K562 (cell line): Measurements from ENCODE around the gene RBM19. TPM values are rescaled to one million over a fixed set of nuclear protein-coding genes. Genes with fewer than 3 reads are reported as not detected.

Source experiments
- ARID2 ChIP-seq: fragments of 450-650 bp; IDR thresholded peaks from 2 replicates; pipeline ENCODE4 v1.6.1; 2017; ENCODE audit warnings: antibody characterized with exemption, mild to moderate bottlenecking
- BMI1 ChIP-seq: fragments of 150-350 bp; IDR thresholded peaks from 2 replicates; pipeline ENCODE4 v1.6.1; 2014; ENCODE audit warnings: low read length
- GATAD2A ChIP-seq: fragments of 450-650 bp; IDR thresholded peaks from 2 replicates; pipeline ENCODE4 v1.6.1; 2017
- RB1 ChIP-seq: fragments of 450-650 bp; IDR thresholded peaks from 2 replicates; pipeline ENCODE4 v1.6.1; 2017; ENCODE audit warnings: low read depth, mild to moderate bottlenecking
- SMC3 ChIP-seq: conservative IDR thresholded peaks from 2 replicates; pipeline ENCODE4 v1.6.1; 2011; ENCODE audit warnings: low read depth, low read length, improper control_type of control experiment; ENCODE audit not compliant: insufficient read depth
- ZC3H8 ChIP-seq: fragments of 450-650 bp; IDR thresholded peaks from 2 replicates; pipeline ENCODE4 v1.6.1; 2017
- ZFPM2 ChIP-seq: fragments of 250-450 bp; sonication (Bioruptor Pico); IDR thresholded peaks from 2 replicates; pipeline ENCODE4 v1.5.1; 2022; ENCODE audit warnings: mild to moderate bottlenecking
- ZNF134 ChIP-seq: fragments of 250-450 bp; sonication (Bioruptor Pico); conservative IDR thresholded peaks from 2 replicates; pipeline ENCODE4 v1.4.0; 2020
- polyA plus RNA-seq, 8 experiments: library from polyadenylated mRNA; depleted of rRNA in 4 of 8; stranded (reverse) in 5 of 8; unstranded in 3 of 8; fragments of >200 nt; fragmentation: Nextera tagmentation in 2 of 8; fragmentation: Illumina TruSeq in 1 of 8; extraction: Ambion mirVana in 2 of 8; extraction: Trizol in 1 of 8; gene quantifications; 2 replicates each; pipeline versions ENCODE4 v1.2.1 to v1.2.3, GENCODE V29; 2011 to 2014; ENCODE audit warnings: inconsistent platforms in 1 of 8, missing spikeins in 1 of 8
- total RNA-seq, 7 experiments: library from RNA; depleted of rRNA in 6 of 7; stranded (reverse); fragments of >200 nt in 6 of 7; fragmentation: Illumina TruSeq in 2 of 7; extraction: Trizol in 2 of 7; gene quantifications; 2 replicates each; pipeline versions ENCODE4 v1.2.1 to v1.2.3, GENCODE V29; 2011 to 2021; ENCODE audit warnings: low replicate concordance in 1 of 7
- TF ChIP-seq, protein P1 (sequence below): fragments of 200-800 bp; sonication (Bioruptor generic); IDR thresholded peaks from 2 replicates; pipeline ENCODE4 v1.6.1; 2016; ENCODE audit warnings: missing genetic modification characterization, missing compliant biosample characterization
- TF ChIP-seq, protein P2 (sequence below): fragments of 450-650 bp; conservative IDR thresholded peaks from 2 replicates; pipeline ENCODE4 v1.6.1; 2016; ENCODE audit warnings: missing genetic modification characterization, low read depth, mild to moderate bottlenecking, missing compliant biosample characterization, moderate library complexity
- TF ChIP-seq, protein P3 (sequence below): sonication (generic); formaldehyde crosslinking; IDR thresholded peaks from 2 replicates; pipeline ENCODE4 v1.8.0; 2023; ENCODE audit warnings: missing genetic modification reagents, mild to moderate bottlenecking, borderline replicate concordance
- TF ChIP-seq, protein P4 (sequence below): fragments of 450-650 bp; IDR thresholded peaks from 2 replicates; pipeline ENCODE4 v1.6.1; 2016; ENCODE audit warnings: low read depth, mild to moderate bottlenecking, moderate library complexity
- TF ChIP-seq, protein P5 (sequence below): fragments of 450-650 bp; formaldehyde crosslinking; IDR thresholded peaks from 2 replicates; pipeline ENCODE4 v1.4.0; 2020; ENCODE audit warnings: mild to moderate bottlenecking, moderate library complexity

Gene RBM19
- total and polyA plus RNA-seq, 9 of the 15 experiments (the other 6 are each of a cell fraction or from before 2014, with no cell fraction given), result 16.0 to 58.4 (median 37.9) TPM

DNA sequence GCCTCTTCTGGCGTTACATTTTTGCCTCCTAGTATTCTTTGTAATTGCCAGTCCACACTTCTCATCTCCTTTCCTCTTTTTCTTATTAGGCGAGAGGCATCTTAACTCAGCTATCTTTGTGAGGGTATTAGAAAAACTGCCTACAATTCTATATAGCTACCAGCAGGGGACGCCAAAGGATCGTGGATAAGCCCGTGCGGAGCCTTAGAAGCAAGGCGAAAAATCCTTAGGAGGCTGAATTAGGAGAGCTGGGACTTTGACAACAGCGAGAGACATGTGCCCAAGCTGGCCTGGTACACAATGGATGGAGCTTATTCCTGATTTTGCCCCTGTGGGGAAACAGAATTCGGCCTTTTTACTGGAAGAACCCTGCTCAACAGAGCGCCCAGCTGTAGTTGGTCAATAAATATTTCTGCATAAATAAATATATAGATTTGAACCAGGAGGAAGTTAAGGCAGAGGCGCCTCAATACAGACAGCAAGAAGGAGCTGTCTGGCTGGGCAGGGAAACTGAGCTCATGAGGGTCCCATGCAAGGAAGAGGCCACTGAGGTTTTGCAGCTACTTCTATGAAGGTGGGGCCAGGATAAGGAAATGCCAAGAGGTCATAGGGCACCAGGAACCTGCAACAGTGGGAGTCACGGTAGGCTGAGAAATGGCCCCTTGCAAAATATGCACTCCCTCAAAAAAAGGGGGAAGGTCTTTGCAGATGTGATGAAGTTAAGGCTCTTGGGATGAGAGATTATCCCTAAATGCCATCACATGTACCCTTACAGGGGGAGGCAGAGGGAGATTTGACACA is 14.6 kb upstream of the RBM19 start (continued):
- TF ChIP-seq, protein P1, sequence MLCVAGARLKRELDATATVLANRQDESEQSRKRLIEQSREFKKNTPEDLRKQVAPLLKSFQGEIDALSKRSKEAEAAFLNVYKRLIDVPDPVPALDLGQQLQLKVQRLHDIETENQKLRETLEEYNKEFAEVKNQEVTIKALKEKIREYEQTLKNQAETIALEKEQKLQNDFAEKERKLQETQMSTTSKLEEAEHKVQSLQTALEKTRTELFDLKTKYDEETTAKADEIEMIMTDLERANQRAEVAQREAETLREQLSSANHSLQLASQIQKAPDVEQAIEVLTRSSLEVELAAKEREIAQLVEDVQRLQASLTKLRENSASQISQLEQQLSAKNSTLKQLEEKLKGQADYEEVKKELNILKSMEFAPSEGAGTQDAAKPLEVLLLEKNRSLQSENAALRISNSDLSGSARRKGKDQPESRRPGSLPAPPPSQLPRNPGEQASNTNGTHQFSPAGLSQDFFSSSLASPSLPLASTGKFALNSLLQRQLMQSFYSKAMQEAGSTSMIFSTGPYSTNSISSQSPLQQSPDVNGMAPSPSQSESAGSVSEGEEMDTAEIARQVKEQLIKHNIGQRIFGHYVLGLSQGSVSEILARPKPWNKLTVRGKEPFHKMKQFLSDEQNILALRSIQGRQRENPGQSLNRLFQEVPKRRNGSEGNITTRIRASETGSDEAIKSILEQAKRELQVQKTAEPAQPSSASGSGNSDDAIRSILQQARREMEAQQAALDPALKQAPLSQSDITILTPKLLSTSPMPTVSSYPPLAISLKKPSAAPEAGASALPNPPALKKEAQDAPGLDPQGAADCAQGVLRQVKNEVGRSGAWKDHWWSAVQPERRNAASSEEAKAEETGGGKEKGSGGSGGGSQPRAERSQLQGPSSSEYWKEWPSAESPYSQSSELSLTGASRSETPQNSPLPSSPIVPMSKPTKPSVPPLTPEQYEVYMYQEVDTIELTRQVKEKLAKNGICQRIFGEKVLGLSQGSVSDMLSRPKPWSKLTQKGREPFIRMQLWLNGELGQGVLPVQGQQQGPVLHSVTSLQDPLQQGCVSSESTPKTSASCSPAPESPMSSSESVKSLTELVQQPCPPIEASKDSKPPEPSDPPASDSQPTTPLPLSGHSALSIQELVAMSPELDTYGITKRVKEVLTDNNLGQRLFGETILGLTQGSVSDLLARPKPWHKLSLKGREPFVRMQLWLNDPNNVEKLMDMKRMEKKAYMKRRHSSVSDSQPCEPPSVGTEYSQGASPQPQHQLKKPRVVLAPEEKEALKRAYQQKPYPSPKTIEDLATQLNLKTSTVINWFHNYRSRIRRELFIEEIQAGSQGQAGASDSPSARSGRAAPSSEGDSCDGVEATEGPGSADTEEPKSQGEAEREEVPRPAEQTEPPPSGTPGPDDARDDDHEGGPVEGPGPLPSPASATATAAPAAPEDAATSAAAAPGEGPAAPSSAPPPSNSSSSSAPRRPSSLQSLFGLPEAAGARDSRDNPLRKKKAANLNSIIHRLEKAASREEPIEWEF (CRISPR knock-in tag), result no peak
- peak; percentile 45; the same call in 1 of the 2 replicates for TF ChIP-seq RB1
- TF ChIP-seq ZFPM2 (CRISPR knock-in tag), result 0 out of 2 replicates have a peak, but pooled peaks have one; percentile 22
- TF ChIP-seq, protein P2, sequence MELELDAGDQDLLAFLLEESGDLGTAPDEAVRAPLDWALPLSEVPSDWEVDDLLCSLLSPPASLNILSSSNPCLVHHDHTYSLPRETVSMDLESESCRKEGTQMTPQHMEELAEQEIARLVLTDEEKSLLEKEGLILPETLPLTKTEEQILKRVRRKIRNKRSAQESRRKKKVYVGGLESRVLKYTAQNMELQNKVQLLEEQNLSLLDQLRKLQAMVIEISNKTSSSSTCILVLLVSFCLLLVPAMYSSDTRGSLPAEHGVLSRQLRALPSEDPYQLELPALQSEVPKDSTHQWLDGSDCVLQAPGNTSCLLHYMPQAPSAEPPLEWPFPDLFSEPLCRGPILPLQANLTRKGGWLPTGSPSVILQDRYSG (tag), result no peak
- peak; percentile 37; the same call in 1 of the 2 replicates for TF ChIP-seq ARID2
- TF ChIP-seq, protein P3, sequence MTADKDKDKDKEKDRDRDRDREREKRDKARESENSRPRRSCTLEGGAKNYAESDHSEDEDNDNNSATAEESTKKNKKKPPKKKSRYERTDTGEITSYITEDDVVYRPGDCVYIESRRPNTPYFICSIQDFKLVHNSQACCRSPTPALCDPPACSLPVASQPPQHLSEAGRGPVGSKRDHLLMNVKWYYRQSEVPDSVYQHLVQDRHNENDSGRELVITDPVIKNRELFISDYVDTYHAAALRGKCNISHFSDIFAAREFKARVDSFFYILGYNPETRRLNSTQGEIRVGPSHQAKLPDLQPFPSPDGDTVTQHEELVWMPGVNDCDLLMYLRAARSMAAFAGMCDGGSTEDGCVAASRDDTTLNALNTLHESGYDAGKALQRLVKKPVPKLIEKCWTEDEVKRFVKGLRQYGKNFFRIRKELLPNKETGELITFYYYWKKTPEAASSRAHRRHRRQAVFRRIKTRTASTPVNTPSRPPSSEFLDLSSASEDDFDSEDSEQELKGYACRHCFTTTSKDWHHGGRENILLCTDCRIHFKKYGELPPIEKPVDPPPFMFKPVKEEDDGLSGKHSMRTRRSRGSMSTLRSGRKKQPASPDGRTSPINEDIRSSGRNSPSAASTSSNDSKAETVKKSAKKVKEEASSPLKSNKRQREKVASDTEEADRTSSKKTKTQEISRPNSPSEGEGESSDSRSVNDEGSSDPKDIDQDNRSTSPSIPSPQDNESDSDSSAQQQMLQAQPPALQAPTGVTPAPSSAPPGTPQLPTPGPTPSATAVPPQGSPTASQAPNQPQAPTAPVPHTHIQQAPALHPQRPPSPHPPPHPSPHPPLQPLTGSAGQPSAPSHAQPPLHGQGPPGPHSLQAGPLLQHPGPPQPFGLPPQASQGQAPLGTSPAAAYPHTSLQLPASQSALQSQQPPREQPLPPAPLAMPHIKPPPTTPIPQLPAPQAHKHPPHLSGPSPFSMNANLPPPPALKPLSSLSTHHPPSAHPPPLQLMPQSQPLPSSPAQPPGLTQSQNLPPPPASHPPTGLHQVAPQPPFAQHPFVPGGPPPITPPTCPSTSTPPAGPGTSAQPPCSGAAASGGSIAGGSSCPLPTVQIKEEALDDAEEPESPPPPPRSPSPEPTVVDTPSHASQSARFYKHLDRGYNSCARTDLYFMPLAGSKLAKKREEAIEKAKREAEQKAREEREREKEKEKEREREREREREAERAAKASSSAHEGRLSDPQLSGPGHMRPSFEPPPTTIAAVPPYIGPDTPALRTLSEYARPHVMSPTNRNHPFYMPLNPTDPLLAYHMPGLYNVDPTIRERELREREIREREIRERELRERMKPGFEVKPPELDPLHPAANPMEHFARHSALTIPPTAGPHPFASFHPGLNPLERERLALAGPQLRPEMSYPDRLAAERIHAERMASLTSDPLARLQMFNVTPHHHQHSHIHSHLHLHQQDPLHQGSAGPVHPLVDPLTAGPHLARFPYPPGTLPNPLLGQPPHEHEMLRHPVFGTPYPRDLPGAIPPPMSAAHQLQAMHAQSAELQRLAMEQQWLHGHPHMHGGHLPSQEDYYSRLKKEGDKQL (CRISPR knock-in tag), result no peak
- no peak for TF ChIP-seq ZNF134 (CRISPR knock-in tag)
- TF ChIP-seq ZC3H8, result no peak
- TF ChIP-seq, protein P4, sequence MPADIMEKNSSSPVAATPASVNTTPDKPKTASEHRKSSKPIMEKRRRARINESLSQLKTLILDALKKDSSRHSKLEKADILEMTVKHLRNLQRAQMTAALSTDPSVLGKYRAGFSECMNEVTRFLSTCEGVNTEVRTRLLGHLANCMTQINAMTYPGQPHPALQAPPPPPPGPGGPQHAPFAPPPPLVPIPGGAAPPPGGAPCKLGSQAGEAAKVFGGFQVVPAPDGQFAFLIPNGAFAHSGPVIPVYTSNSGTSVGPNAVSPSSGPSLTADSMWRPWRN, result no peak
- TF ChIP-seq GATAD2A, result no peak
- TF ChIP-seq BMI1, result no peak; the same call in 1 of the 2 replicates
- TF ChIP-seq SMC3, result peak; percentile 88
- TF ChIP-seq, protein P5, sequence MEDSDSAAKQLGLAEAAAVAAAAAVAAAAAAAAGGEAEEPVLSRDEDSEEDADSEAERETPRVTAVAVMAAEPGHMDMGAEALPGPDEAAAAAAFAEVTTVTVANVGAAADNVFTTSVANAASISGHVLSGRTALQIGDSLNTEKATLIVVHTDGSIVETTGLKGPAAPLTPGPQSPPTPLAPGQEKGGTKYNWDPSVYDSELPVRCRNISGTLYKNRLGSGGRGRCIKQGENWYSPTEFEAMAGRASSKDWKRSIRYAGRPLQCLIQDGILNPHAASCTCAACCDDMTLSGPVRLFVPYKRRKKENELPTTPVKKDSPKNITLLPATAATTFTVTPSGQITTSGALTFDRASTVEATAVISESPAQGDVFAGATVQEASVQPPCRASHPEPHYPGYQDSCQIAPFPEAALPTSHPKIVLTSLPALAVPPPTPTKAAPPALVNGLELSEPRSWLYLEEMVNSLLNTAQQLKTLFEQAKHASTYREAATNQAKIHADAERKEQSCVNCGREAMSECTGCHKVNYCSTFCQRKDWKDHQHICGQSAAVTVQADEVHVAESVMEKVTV, result peak; percentile 87
